NCI-H1436 treated with DMSO at 0.1 percent for 48 hours (cell line): Measurements from ENCODE around the gene DLGAP4.
"Not testable (repeated sequence)": the region's sequence is repeated elsewhere in the genome, so short reads cannot be mapped to it uniquely, and the experiment has no call there.

Source experiments
- DNase-seq: peaks from one replicate; lab custom pipeline; 2025; lab: John Stamatoyannopoulos, UW

DLGAP4 gene

GRCh38 chr20:36455972-36456625 lies 150.0 kb downstream of the DLGAP4 start:
- DNase-seq = no peak

GRCh38 chr20:36460648-36461599 lies 154.8 kb downstream of the DLGAP4 start:
- DNase-seq = peak; percentile 49

- DNase-seq = no peak
These were observed 155.7 kb downstream of the DLGAP4 start for GRCh38 chr20:36461600-36462439.

GRCh38 chr20:36462440-36463211 lies 156.5 kb downstream of the DLGAP4 start:
- no peak for DNase-seq

GRCh38 chr20:36463212-36464061 lies 157.3 kb downstream of the DLGAP4 start:
- no peak for DNase-seq

GRCh38 chr20:36465109-36466080 lies 159.3 kb downstream of the DLGAP4 start:
- no peak for DNase-seq

GRCh38 chr20:36466089-36466488 lies 159.9 kb downstream of the DLGAP4 start:
- DNase-seq = no peak

- DNase-seq = no peak
These were observed 161.2 kb downstream of the DLGAP4 start for GRCh38 chr20:36467076-36467999.

- no peak for DNase-seq
These were observed 162.2 kb downstream of the DLGAP4 start for GRCh38 chr20:36468149-36469000.

GRCh38 chr20:36469973-36470372 lies 163.8 kb downstream of the DLGAP4 start:
- no peak for DNase-seq

GRCh38 chr20:36471885-36472636 lies 165.9 kb downstream of the DLGAP4 start:
- no peak for DNase-seq

GRCh38 chr20:36472637-36473090 lies 166.5 kb downstream of the DLGAP4 start:
- no peak for DNase-seq

- no peak for DNase-seq
These were observed 167.0 kb downstream of the DLGAP4 start for GRCh38 chr20:36473164-36473563.

- DNase-seq = no peak
These were observed 168.4 kb downstream of the DLGAP4 start for GRCh38 chr20:36474563-36474962.

GRCh38 chr20:36475054-36475453 lies 168.9 kb downstream of the DLGAP4 start:
- not testable (repeated sequence) for DNase-seq

- DNase-seq = no peak
These were observed 171.3 kb downstream of the DLGAP4 start for GRCh38 chr20:36477475-36477874.
